ENCODE data around the gene ZNF785. TPM values are rescaled to one million over a fixed set of nuclear protein-coding genes. Genes with fewer than 3 reads are reported as not detected.

The ZNF785 gene
- total RNA-seq, 1 donor from 2014 or later, result 16.3 TPM

- intact Hi-C loops (cut with DNase I), result no loop called here
Observed at GRCh38 chr16:30566531-30566930, 19.0 kb downstream of the ZNF785 start.

GRCh38 chr16:30565984-30566383, 19.5 kb downstream of the ZNF785 start:
- no peak for ATAC-seq

More at GRCh38 chr16:30566531-30566930, 19.0 kb downstream of the ZNF785 start:
- Histone ChIP-seq H3K9me3 (no peaks in the 10 kb centered on the region), H3K27ac (no peak overlapping the region), H3K36me3 (no peaks in the 10 kb centered on the region), H3K27me3 (no peaks in the 10 kb centered on the region), H3K4me3 (no peak overlapping the region), H3K4me1 (peaks cover 12% of the 10 kb centered on the region)
- TF ChIP-seq, protein P1, sequence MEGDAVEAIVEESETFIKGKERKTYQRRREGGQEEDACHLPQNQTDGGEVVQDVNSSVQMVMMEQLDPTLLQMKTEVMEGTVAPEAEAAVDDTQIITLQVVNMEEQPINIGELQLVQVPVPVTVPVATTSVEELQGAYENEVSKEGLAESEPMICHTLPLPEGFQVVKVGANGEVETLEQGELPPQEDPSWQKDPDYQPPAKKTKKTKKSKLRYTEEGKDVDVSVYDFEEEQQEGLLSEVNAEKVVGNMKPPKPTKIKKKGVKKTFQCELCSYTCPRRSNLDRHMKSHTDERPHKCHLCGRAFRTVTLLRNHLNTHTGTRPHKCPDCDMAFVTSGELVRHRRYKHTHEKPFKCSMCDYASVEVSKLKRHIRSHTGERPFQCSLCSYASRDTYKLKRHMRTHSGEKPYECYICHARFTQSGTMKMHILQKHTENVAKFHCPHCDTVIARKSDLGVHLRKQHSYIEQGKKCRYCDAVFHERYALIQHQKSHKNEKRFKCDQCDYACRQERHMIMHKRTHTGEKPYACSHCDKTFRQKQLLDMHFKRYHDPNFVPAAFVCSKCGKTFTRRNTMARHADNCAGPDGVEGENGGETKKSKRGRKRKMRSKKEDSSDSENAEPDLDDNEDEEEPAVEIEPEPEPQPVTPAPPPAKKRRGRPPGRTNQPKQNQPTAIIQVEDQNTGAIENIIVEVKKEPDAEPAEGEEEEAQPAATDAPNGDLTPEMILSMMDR (IDR thresholded peaks at IDR 0.05), result no peak
- ATAC-seq, result no peak
- DNase-seq, result no peak

DNA sequence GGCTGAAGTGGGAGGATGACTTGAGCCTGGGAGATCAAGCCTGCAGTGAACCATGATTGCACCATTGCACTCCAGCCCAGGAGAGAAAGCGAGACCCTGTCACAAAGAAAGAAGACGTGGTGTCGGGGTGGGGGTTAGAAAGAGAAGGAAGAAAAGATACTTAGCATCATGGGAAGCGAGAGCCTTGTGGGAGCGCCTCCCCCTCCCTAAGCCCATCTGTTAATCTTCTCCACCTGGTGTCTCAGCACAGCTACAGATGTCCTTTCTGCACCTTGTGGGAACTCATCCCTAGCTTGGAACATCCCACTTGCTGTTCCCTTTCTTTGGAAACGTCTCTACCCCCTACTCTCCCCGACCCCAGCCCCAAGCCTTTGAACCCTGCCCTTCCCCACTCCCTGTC, 20.0 kb downstream of the ZNF785 start:
- no peaks in the 10 kb centered on the region for H3K36me3 ChIP-seq
- no peak overlapping the region for H3K27ac ChIP-seq
- ATAC-seq (no peak), DNase-seq (no peak)
- H3K27me3 ChIP-seq, result no peaks in the 10 kb centered on the region
- intact Hi-C loops (cut with DNase I), result no loop called here
- H3K9me3 ChIP-seq, result no peaks in the 10 kb centered on the region
- TF ChIP-seq, protein P1 (IDR thresholded peaks at IDR 0.05), result no peak
- no peak overlapping the region for H3K4me3 ChIP-seq
- H3K4me1 ChIP-seq, result peaks cover 8% of the 10 kb centered on the region

More at GRCh38 chr16:30565984-30566383, 19.5 kb downstream of the ZNF785 start:
- H3K27me3 ChIP-seq, result no peaks in the 10 kb centered on the region
- H3K27ac ChIP-seq, result no peak overlapping the region
- no peaks in the 10 kb centered on the region for H3K9me3 ChIP-seq
- intact Hi-C loops (cut with DNase I), result no loop called here
- no peaks in the 10 kb centered on the region for H3K36me3 ChIP-seq
- H3K4me3 ChIP-seq, result no peak overlapping the region
- DNase-seq, result no peak
- TF ChIP-seq, protein P1 (IDR thresholded peaks at IDR 0.05), result no peak
- H3K4me1 ChIP-seq, result peaks cover 11% of the 10 kb centered on the region

DNA sequence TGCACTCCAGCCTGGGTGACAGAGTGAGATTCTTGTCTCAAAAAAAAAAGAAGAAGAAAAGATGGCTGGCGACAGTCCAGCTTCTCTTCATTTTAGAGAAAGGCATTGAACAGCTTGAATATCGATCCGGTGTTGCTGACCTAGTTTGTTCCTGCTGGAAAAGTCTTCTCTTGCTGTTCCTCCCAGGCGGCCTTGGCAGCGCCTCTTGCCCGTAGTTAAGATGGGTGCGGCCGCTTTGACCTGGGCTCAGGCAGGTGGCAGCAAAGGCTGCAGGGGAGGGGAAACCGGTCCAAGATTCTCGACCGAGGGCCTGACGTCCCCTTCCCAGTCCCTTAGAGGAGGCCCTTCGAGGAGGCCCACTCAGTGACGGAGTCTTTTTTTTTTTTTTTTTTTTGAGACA, 23.5 kb downstream of the ZNF785 start:
- peaks cover 3% of the 10 kb centered on the region for H3K4me1 ChIP-seq
- H3K27ac ChIP-seq, result peak overlapping the region; percentile 78
- intact Hi-C loops (cut with DNase I), result no loop called here
- DNase-seq (no peak), ATAC-seq (no peak)
- no peaks in the 10 kb centered on the region for H3K27me3 ChIP-seq
- no peaks in the 10 kb centered on the region for H3K36me3 ChIP-seq
- peak overlapping the region; percentile 55 for H3K4me3 ChIP-seq
- TF ChIP-seq, protein P1 (IDR thresholded peaks at IDR 0.05), result no peak
- no peaks in the 10 kb centered on the region for H3K9me3 ChIP-seq

GRCh38 chr16:30561089-30561816, 24.2 kb downstream of the ZNF785 start:
- Histone ChIP-seq H3K36me3 (peaks cover under 1% of the 10 kb centered on the region), H3K27ac (peak overlapping the region; percentile 78), H3K4me1 (peaks cover 8% of the 10 kb centered on the region), H3K9me3 (no peaks in the 10 kb centered on the region), H3K4me3 (peak overlapping the region; percentile 55), H3K27me3 (no peaks in the 10 kb centered on the region)
- intact Hi-C loops (cut with DNase I), result no loop called here
- DNase-seq (peak; percentile 76), ATAC-seq (peak; percentile 17)
- TF ChIP-seq, protein P1 (IDR thresholded peaks at IDR 0.05), result no peak
